Loucy (cell line): ENCODE results near the gene MSI1.

Experiments used
- H2AFZ ChIP-seq: fragments of 200-600 bp; sonication (generic); 2 replicates; pipeline ENCODE4 v1.6.0; 2016; ENCODE audit warnings: antibody characterized with exemption, mild to moderate bottlenecking, low read length, moderate library complexity
- H3F3A ChIP-seq: fragments of 200-600 bp; 2 replicates; pipeline ENCODE4 v1.6.0; 2016; ENCODE audit warnings: antibody characterized with exemption, low read depth, mild to moderate bottlenecking
- H3K27me3 ChIP-seq: fragments of 200-600 bp; sonication (generic); 2 replicates; pipeline ENCODE4 v1.6.1; 2014; ENCODE audit warnings: low read length, mild to moderate bottlenecking; ENCODE audit not compliant: insufficient read depth, poor library complexity, severe bottlenecking
- H3K36me3 ChIP-seq: fragments of 200-600 bp; sonication (generic); 2 replicates; pipeline ENCODE4 v1.6.1; 2016; ENCODE audit warnings: low read length; ENCODE audit not compliant: insufficient read depth
- H3K4me1 ChIP-seq: fragments of 200-600 bp; sonication (generic); 2 replicates; pipeline ENCODE4 v1.5.1; 2014; ENCODE audit warnings: low read length, mild to moderate bottlenecking; ENCODE audit not compliant: insufficient read depth, poor library complexity, severe bottlenecking
- H3K4me2 ChIP-seq: fragments of 200-600 bp; sonication (generic); 2 replicates; pipeline ENCODE4 v1.6.0; 2014; ENCODE audit warnings: antibody characterized with exemption, low read length, low read depth, mild to moderate bottlenecking; ENCODE audit not compliant: poor library complexity, severe bottlenecking
- H3K4me3 ChIP-seq: fragments of 200-600 bp; sonication (generic); 2 replicates; pipeline ENCODE4 v1.5.1; 2014; ENCODE audit warnings: low read length, mild to moderate bottlenecking, mixed read lengths; ENCODE audit not compliant: poor library complexity, severe bottlenecking
- H3K79me2 ChIP-seq: fragments of 200-600 bp; sonication (generic); 2 replicates; pipeline ENCODE4 v1.6.1; 2014; ENCODE audit warnings: low read length; ENCODE audit not compliant: insufficient read depth
- H3K9ac ChIP-seq: fragments of 200-600 bp; sonication (generic); 2 replicates; pipeline ENCODE4 v1.6.0; 2014; ENCODE audit warnings: mild to moderate bottlenecking, low read depth, low read length, moderate library complexity; ENCODE audit not compliant: poor library complexity, severe bottlenecking
- H3K9me2 ChIP-seq: fragments of 200-600 bp; sonication (generic); replicated peaks from 2 replicates; pipeline ENCODE4 v1.6.1; 2016; ENCODE audit warnings: low read depth, low read length, mixed read lengths
- H3K9me3 ChIP-seq: fragments of 200-600 bp; sonication (generic); 2 replicates; pipeline ENCODE4 v1.6.1; 2014; ENCODE audit warnings: mild to moderate bottlenecking, antibody characterized with exemption, low read length, low read depth; ENCODE audit not compliant: insufficient read depth
- H4K20me1 ChIP-seq: fragments of 200-600 bp; sonication (generic); 2 replicates; pipeline ENCODE4 v1.6.0; 2014; ENCODE audit warnings: antibody characterized with exemption, low read length, mild to moderate bottlenecking; ENCODE audit not compliant: insufficient read depth, poor library complexity, severe bottlenecking
- CTCF ChIP-seq: fragments of 200-600 bp; sonication (generic); conservative IDR thresholded peaks from 2 replicates; pipeline ENCODE4 v1.5.1; 2014; ENCODE audit warnings: mild to moderate bottlenecking, antibody characterized with exemption, low read length
- EZH2phosphoT487 ChIP-seq: fragments of 200-600 bp; IDR thresholded peaks from 2 replicates; pipeline ENCODE4 v1.6.1; 2018; ENCODE audit warnings: antibody characterized with exemption, mild to moderate bottlenecking, moderate library complexity, borderline replicate concordance

Gene MSI1

GRCh38 chr12:120328228-120328627 is 40.7 kb downstream of the MSI1 start:
- Histone ChIP-seq H3F3A (no peaks in the 10 kb centered on the region), H3K36me3 (no peaks in the 10 kb centered on the region), H3K9ac (no peak overlapping the region)

GRCh38 chr12:120327593-120327992 is 41.4 kb downstream of the MSI1 start, which contains the start of gene PLA2G1B:
TSS of gene PLA2G1B (minus strand) at chr12:120327779. CDS start at chr12:120327753, 26 bp downstream.
- H3K4me2 ChIP-seq, result no peak within 1 kb of the TSS
- H2AFZ ChIP-seq, result no peak within 1 kb of the TSS
- no peak within 1 kb of the TSS for H3K9ac ChIP-seq
- H3K9me2 ChIP-seq, result no peaks in the 10 kb centered on the region
- no peaks in the 10 kb centered on the region for H3K9me3 ChIP-seq
- H3K27me3 ChIP-seq, result no peaks in the 10 kb centered on the region
- H4K20me1 ChIP-seq, result no peaks in the 10 kb centered on the region
- peaks cover 5% of the 10 kb centered on the region for H3K4me1 ChIP-seq
- H3K36me3 ChIP-seq, result no peaks in the 10 kb centered on the region
- TF ChIP-seq EZH2phosphoT487, result no peak
- TF ChIP-seq CTCF, result no peak
- no peaks in the 10 kb centered on the region for H3F3A ChIP-seq
- no peaks in the 10 kb centered on the region for H3K79me2 ChIP-seq
- no peak within 1 kb of the TSS for H3K4me3 ChIP-seq

More at GRCh38 chr12:120328228-120328627, 40.7 kb downstream of the MSI1 start:
- Histone ChIP-seq H3K9me3 (no peaks in the 10 kb centered on the region), H3K4me3 (no peak overlapping the region), H3K79me2 (no peaks in the 10 kb centered on the region), H3K4me1 (peaks cover 5% of the 10 kb centered on the region), H2AFZ (no peak overlapping the region), H3K4me2 (no peak overlapping the region), H3K9me2 (no peaks in the 10 kb centered on the region), H4K20me1 (no peaks in the 10 kb centered on the region), H3K27me3 (no peaks in the 10 kb centered on the region)
- TF ChIP-seq CTCF (no peak), EZH2phosphoT487 (no peak)

GRCh38 chr12:120324841-120325417 is 44.0 kb downstream of the MSI1 start:
- Histone ChIP-seq H3K4me3 (no peak overlapping the region), H3K4me1 (peaks cover 5% of the 10 kb centered on the region), H3K27me3 (no peaks in the 10 kb centered on the region), H3K9me2 (no peaks in the 10 kb centered on the region), H4K20me1 (no peaks in the 10 kb centered on the region), H3K9me3 (no peaks in the 10 kb centered on the region), H3K9ac (no peak overlapping the region), H2AFZ (peak overlapping the region; percentile 100; the same call in 1 of the 2 replicates), H3K79me2 (no peaks in the 10 kb centered on the region), H3F3A (no peaks in the 10 kb centered on the region), H3K36me3 (no peaks in the 10 kb centered on the region), H3K4me2 (peak overlapping the region; percentile 98)
- TF ChIP-seq EZH2phosphoT487 (no peak), CTCF (no peak)
